Measurements from ENCODE around the gene TXNL4A.

- no peak for TF ChIP-seq CTCF (IDR thresholded peaks at IDR 0.05; ENCODE audit: low read depth, low read length, poor library complexity, severe bottlenecking)
- no peak for TF ChIP-seq EZH2phosphoT487 (IDR thresholded peaks at IDR 0.05; ENCODE audit: borderline replicate concordance, low read length)
Measured at GRCh38 chr18:80033181-80034067, 45.1 kb upstream of the TXNL4A start.
